Measurements from ENCODE around the gene ATXN7. TPM values are rescaled to one million over a fixed set of nuclear protein-coding genes. Genes with fewer than 3 reads are reported as not detected.
A peak's percentile ranks its signal among the peaks of the same experiment; 100 is the strongest.

ATXN7 gene
- total RNA-seq, 1 donor from 2014 or later = 12.7 TPM

DNA sequence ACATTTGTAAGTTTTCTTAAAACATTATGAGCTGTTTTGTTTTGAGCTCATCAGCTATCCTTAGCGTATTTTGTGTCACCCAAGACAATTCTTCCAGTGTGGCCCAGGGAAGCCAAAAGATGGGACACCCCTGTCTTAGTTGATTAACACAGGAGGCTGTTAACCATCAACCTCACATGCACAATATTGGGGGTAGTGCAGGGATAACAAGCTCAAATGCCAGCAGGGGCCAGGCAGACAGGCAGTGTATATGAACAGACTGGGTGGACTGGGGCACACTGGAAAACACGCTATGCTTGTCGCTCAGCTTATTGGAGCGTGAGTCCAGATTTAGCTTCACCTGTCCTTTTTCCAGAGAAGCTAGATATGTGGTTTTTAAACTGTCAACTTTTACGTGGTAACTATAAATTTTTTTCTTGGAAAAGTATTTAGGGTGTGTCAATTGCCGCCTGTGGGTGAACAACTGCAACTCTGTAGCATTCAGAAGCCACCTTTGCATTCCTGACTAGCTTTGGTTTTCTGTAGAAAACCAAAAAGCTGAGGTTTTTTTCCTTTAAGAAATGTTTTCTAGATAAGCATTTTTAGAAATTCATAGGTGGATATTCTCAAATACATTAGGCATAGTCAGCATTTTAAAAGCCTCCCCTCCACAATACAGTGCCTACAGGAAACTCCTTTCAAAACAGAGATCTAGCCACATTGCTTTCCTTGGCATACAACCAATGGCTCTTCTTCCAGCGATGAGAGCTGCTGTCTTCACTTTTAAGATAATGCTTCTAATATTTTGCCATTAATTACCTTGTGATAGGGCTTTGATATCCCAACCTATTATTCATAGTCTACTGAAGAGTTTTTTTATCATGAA lies 145.1 kb downstream of the ATXN7 start:
- ATAC-seq (no peak), DNase-seq (ENCODE audit: low spot score) (no peak)

DNA sequence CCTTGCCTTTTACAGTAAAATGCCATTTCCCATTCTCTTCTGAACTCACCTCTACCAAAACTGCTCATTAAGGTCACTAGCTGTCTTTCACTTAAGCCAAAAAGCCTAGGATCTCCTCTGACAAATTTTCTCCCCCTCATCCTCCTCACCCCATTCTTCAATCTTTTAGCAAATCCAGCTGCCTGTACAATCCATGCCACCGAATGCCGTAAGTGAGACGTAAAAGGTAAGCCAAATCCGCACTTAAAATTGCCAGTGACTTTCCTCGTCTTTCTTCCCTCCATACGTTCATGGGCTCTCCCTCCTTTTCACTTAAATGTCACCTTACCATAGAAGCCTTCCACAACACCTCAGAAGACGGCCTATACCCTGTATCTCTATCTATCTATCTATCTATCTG lies 145.9 kb downstream of the ATXN7 start:
- DNase-seq (ENCODE audit: low spot score) = no peak
- no peak for ATAC-seq

- ATAC-seq (no peak), DNase-seq (ENCODE audit: low spot score) (no peak)
Measured at GRCh38 chr3:64010199-64010598, 146.5 kb downstream of the ATXN7 start.

GRCh38 chr3:64011685-64012084 lies 148.0 kb downstream of the ATXN7 start:
- DNase-seq (ENCODE audit: low spot score) (no peak), ATAC-seq (no peak)

DNA sequence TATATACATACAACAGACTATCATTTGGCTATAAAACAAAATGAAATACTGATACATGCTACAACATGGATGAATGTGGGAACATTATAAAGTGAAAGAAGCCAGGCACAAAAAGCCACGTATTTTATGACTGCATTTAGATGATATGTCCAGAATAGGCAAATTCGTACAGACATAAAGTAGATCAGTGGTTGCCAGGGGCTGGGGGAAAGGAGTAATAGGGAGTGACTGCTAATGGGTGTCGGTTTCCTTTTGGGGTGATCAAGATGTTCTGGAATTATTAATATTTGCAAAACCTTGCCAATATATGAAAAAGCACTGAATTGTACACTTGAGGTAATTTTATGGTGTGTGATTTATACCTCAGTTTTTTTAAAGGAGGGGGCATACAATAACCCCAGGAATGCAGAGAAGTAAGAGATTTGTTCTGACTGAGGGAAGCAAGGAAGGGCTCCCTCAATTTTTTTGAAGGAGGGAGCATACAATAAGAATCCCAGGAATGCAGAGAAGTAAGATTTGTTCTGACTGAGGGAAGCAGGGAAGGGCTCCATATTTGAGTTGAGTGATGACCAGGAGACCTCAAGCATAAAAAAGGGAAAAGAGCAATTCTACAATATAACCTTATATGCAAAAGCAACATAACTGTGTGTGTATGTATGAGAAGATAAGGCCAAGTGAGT lies 153.4 kb downstream of the ATXN7 start:
- no peak for ATAC-seq
- DNase-seq (ENCODE audit: low spot score) = no peak

DNA sequence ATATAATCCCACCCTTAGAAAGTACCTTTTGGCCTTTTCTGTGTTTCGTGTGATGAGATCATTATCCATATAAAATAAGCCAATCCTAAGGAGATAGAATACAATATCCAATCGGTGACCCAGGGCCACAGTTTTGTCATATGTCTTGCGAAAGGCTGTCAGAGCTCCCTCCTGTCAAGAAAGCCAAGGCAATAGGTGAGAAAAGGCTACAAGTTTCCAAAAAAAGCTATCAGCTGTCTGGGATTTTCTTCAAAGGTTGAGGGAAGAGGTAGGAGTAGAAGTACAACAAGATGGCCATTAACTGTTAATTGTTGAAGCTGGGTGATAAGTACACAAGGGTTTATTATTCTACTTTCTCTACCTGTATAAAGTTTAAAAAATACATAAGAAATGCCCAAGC lies 155.6 kb downstream of the ATXN7 start:
- no peak for ATAC-seq

DNA sequence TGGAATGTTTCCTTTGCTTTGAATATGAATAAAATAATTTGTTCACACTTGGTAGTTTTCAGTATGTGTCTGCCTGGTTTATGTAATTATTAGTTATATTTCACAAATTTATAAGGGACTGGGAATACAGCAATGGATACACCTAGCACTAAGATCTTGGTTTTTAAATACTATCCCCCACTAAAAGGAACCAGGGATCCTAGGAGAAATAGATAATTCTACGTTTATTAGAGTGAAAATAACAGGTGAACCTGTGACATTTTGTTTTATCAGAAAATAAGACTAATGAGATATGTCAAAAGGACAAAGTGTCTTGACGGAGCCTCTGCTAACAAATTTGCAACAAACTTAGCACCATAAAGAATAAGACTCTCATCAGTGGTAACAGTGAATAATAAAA lies 156.2 kb downstream of the ATXN7 start:
- ATAC-seq = no peak
- DNase-seq (ENCODE audit: low spot score) = no peak

More for the DNA sequence above, 155.6 kb downstream of the ATXN7 start:
- DNase-seq (ENCODE audit: low spot score) = no peak

DNA sequence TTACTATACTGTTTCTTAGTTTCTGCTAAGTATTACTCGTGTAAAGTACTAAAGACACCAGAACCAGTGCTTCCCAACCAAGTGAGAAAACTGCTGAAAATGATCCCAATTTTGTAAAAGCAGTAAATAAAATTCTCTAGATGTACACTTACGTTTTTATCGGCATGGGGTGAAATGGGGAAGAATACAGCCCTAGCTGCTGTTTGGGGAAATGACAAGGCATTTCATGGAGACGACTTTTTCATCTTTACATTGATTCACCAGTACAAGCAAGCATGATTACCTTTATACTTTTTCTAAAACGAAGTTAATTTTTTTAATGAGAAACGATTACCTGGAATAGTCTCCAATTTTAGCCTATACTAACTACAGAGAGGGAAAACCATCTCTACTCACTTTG lies 158.3 kb downstream of the ATXN7 start:
- no peak for DNase-seq (ENCODE audit: low spot score)
- no peak for ATAC-seq

- ATAC-seq (peak; percentile 41), DNase-seq (ENCODE audit: low spot score) (peak; percentile 51)
Measured at GRCh38 chr3:64022451-64023186, 159.0 kb downstream of the ATXN7 start.

DNA sequence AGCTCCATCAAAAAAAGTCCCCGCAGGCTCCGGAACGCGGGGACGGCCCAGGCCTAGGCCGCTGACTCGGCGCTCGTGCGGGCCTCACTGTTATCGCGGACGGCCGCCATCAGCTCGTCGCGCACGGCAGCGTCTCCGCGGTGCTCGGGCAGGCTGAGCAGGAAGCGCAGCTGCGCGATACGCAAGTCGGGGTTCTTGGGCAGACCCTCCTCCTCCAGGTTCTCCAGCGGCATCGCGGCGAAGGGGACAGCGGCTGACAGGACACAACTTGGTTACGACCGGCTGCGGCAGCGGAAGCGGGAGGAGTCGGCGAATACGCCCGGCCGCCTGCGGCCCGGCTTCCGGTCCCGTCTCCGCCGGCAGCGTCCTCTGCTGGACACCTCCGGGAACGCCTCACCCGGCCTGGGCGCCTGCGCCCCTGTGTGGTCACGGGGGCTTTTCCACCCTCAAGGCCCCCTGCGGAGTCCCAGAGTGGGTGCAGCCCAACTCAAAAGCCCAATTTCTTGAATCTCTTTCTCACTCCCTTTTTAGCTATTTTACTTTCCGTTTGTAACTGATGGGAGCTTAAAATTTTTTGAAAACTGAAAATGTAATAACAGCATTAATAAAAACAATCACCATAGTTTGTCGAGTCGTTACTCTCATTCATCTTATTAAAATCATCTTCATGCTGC lies 159.7 kb downstream of the ATXN7 start, which contains the start of gene PSMD6:
PSMD6 (minus strand) TSS at position 308 of the 674 bp plus-strand sequence; CDS start at position 233, 75 bp downstream.
- peak; percentile 99 for ATAC-seq
- DNase-seq (ENCODE audit: low spot score) = peak; percentile 91

- no peak for ATAC-seq
- no peak for DNase-seq (ENCODE audit: low spot score)
Measured at GRCh38 chr3:64023861-64024223, 160.2 kb downstream of the ATXN7 start.

DNA sequence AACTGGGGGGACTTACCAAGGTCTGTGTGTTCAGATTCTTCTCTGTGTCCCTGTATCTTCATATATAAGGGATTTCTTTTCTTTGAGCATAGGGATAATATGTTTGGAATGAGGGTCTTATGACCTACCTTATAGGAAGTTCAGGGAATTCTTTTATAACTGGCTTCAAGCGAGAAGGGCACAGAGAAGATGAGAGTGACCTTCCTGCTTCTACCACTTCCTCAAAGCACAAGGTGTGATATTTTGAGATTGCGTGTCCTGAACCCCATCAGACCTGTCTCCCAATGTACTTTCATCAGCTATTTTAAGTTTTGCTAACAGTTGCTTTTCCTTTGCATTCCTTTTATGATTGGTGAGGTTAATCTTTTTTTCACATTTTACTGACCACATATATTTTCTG lies 162.7 kb downstream of the ATXN7 start:
- no peak for ATAC-seq

GRCh38 chr3:64027658-64028057 lies 164.0 kb downstream of the ATXN7 start:
- no peak for ATAC-seq
- no peak for DNase-seq (ENCODE audit: low spot score)

More for the DNA sequence above, 162.7 kb downstream of the ATXN7 start:
- no peak for DNase-seq (ENCODE audit: low spot score)

- ATAC-seq = no peak
- DNase-seq (ENCODE audit: low spot score) = no peak
Measured at GRCh38 chr3:64028754-64029153, 165.1 kb downstream of the ATXN7 start.

DNA sequence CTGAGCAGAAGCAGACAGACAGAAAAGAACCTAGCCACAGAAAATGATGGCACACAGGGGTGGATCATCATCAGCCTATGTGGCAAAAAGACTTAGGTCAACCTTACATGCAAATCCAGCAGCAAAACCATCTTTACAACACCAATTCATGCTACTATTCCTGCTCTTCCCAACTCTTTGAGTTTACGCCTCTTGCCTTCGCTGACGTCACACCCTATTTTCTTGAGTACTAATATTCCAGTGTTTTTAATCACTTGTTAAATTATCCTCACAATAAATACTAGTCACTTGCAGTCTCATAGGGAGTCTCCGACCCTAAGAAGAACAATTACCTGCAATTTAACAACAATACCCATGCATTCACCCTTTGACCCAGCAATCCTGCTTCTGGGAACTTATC lies 165.6 kb downstream of the ATXN7 start:
- ATAC-seq (no peak), DNase-seq (ENCODE audit: low spot score) (no peak)

DNA sequence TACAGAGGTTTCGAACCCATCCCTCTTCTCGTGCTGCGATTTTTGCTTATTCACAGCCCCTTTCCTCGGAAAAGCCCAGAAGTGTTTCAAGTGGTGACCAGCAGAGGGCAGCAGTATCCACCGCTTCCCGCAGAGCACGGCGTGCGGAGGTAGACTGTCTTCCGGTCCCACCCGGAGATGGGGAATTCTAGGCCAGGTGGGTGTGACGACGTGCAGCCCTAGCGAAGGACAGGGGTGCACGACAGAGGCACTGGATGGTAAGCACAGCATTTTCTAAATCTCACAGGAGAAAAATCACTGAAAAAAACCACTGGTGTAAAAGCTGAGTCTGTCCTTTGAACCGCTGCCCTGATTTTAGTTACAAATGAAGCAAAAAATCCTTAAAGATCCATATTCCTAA lies 167.1 kb downstream of the ATXN7 start:
- peak; percentile 99 for ATAC-seq
- DNase-seq (ENCODE audit: low spot score) = peak; percentile 74

- no peak for ATAC-seq
- DNase-seq (ENCODE audit: low spot score) = no peak
Measured at GRCh38 chr3:64031540-64032508, 168.2 kb downstream of the ATXN7 start.

GRCh38 chr3:64033069-64033468 lies 169.4 kb downstream of the ATXN7 start:
- no peak for DNase-seq (ENCODE audit: low spot score)
- no peak for ATAC-seq

- no peak for DNase-seq (ENCODE audit: low spot score)
- ATAC-seq = no peak
Measured at GRCh38 chr3:64037084-64037483, 173.4 kb downstream of the ATXN7 start.

- DNase-seq (ENCODE audit: low spot score) (no peak), ATAC-seq (no peak)
Measured at GRCh38 chr3:64038253-64038767, 174.6 kb downstream of the ATXN7 start.
